Choroid plexus epithelial cell (primary cell): ENCODE results near the gene CDH16.
A peak's percentile ranks its signal among the peaks of the same experiment; 100 is the strongest.

ENCODE experiments used
- DNase-seq: peaks from one replicate; pipeline ENCODE4 v3.0.0-alpha.2; 2010; ENCODE audit warnings: low read depth
- H3K4me3 ChIP-seq: 2 replicates; pipeline ENCODE4 v1.5.1; 2011; ENCODE audit warnings: low read depth, mild to moderate bottlenecking, control low read depth, low read length, moderate library complexity
- TF ChIP-seq, protein P1 (sequence below): conservative IDR thresholded peaks from 2 replicates; pipeline ENCODE4 v1.5.1; 2011; ENCODE audit warnings: low read depth, mild to moderate bottlenecking, control low read depth, inconsistent platforms, low read length, moderate library complexity

The CDH16 gene

DNA sequence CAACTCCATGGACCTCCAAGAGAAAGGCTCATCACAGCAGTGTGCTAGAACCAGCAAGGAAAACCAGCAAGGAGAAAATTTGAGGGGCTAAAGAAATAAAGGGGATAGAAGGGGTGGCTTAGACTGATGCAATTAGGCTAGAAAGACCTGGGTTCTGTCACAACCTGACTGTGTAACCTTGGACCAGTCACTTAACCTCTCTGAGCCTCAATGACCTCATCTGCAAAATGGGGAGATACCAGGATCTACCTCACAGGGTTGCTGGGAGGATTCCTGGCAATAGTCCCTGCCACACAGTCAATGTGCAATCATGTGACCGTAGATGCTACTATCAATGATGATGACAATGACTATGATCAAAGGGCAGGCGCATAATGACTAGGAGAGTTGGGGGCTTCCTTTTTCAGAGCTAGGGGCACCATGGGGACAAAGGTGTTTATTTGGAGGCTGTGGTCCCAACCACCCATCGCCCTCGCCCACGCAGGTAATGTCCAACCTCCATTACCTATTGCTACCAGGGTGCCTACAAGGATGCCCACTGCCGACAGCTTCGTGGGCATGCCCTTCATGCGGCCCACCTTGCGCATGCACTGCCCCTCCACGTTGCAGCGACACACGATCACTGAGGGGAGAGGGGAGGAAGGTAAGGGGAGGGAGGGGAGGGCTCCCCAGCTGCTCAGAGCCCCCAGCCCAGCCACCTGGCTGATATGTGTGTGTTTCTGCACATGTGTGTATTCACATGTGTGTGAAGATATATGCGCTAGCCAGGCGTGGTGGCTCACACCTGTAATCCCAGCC is 9.7 kb downstream of the CDH16 start:
- H3K4me3 ChIP-seq = no peak overlapping the region
- TF ChIP-seq, protein P1, sequence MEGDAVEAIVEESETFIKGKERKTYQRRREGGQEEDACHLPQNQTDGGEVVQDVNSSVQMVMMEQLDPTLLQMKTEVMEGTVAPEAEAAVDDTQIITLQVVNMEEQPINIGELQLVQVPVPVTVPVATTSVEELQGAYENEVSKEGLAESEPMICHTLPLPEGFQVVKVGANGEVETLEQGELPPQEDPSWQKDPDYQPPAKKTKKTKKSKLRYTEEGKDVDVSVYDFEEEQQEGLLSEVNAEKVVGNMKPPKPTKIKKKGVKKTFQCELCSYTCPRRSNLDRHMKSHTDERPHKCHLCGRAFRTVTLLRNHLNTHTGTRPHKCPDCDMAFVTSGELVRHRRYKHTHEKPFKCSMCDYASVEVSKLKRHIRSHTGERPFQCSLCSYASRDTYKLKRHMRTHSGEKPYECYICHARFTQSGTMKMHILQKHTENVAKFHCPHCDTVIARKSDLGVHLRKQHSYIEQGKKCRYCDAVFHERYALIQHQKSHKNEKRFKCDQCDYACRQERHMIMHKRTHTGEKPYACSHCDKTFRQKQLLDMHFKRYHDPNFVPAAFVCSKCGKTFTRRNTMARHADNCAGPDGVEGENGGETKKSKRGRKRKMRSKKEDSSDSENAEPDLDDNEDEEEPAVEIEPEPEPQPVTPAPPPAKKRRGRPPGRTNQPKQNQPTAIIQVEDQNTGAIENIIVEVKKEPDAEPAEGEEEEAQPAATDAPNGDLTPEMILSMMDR = no peak
- DNase-seq = no peak

DNA sequence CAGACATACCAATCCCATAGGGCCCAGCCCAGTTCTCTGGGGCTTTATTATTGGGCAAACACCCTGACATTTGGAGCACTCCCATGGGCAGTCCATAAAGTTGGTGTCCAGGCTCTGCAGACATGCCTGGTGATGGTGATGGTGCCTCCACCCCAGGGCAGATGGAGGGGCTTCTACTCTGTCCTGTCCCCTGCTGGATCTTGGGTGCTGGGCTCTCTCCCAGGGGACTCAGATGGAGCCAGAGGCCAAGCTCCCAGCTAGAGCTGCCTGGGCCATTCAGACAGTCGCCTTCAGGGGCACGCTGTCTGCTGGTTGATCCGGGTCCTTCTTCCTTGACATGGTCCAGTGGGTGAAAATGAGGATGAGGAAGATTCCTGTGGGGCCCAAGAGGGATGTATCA is 10.6 kb downstream of the CDH16 start:
- TF ChIP-seq, protein P1 = no peak
- DNase-seq = no peak
- no peak overlapping the region for H3K4me3 ChIP-seq

DNA sequence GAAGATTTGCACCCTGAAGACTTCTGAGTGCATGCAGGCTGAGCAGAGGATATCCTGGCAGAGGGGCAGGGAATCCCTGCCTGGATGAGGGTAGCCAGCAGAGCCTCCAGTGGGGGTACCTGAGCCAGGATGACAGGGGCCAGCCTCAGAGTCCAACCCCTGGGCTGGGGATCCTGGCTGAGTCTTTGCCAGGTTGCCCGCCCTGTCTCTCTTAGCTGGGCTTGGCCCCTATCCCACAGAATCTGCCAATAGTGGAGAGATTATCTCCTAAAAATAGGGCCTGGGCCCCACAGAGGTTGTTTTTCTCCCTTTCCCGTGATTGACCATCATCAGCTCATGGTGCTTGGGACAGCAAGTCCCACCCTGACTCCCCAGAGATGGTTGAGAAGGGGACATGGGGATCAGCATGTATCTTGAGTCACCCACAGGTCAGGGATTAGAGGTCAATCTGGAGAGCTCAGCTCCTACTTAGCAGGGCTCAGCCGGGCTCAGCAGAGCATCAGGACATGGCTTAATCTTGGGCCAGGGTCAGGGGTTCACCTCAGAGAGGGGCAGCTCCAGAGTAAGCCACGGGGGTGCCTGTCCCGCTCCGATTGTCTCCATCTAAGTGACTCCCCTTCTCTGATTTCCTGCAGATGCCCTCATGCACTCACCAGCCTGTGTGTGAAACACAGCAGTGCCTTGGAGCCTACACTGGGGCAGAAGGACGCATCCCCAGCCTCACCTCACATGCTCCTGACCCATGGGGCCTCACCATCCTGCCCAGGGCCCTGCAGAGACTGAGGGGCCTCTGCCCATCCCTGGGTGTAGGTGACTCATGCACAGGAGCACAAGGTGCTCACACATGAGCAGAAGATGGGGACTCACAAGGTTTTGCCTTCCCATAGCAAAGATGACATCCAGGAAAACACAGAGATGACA is 11.5 kb downstream of the CDH16 start:
- H3K4me3 ChIP-seq = no peak overlapping the region
- no peak for DNase-seq
- TF ChIP-seq, protein P1 = no peak

DNA sequence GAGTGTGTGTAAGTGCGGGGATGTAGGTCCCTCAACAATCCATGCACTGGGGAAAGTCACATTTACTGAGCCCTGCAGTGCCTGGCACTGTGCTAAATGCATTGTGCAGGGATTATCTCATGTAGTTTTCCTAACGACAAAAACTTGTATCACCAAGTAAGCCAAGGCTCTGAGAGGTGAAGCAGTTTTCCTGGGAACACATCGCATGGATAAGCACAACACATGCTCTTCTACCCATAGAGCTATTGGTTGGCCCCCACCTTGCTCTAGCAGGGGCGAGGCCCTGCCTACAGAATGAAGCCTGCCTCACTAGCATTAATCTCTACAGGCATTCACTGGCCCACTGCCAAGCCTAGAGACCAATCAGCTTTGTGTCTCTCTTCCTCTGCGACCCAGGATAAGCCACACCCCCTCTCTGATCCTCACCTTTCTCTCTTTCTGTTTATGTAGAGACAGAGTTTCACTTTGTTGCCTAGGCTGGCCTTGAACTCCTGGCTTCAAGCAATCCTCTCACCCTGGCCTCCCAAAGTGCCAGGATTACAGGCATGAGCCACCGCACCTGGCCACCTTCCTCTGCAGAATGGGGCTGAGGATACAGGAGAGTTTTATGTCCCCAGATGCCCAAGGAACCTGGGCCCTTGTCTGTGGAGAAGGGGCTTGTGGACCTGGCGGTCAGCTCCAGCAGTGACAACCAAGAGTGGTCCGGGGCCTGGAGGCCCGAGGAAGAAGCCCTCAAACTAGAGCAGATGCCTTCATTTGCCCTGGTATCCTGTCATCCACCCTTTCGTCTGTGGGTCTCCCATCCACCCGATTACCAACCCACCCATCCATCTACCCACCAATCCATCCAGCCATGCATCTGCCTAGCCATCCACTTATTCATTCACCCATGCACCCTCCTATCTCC is 12.8 kb downstream of the CDH16 start:
- no peak overlapping the region for H3K4me3 ChIP-seq
- DNase-seq = peak; percentile 36
- TF ChIP-seq, protein P1 = no peak

DNA sequence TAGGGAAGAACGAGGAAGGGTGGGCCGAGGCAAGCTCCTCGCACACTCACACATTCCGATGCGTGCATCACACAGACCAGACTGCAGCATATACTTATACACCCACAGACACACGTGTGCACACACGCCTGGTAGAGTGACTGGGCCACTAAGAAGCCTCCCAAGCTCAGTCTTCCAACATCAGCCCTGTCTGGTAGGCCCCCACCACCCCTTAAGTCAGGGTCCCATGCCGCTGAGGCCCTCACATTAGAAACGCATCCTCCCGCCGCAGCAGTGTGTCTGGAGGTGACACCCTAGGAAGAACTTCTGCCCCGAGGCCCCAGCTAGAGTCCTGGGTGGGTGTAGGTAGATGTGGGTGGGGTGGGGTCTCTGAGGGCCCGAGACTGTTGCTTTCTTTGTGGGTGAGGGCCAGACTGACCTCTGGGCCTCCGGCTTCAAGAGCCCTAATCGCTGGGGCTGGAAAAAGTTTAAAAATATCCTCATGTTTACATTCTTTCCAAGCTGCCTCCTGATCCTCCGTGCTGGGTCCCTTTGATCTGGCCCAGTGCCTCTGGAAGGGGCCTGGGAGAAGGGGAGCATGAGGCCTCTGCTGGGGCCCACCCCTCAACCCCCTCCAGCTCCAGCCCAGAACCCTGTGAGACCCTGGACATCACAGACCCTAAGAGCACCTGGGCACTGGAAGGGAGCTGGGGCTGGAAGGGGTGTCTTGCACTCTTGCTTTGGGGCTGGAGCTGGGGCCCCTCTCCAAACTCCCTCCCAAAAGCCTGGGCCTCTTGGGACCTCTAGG is 13.6 kb downstream of the CDH16 start:
- no peak for DNase-seq
- TF ChIP-seq, protein P1 = no peak
- no peak overlapping the region for H3K4me3 ChIP-seq

DNA sequence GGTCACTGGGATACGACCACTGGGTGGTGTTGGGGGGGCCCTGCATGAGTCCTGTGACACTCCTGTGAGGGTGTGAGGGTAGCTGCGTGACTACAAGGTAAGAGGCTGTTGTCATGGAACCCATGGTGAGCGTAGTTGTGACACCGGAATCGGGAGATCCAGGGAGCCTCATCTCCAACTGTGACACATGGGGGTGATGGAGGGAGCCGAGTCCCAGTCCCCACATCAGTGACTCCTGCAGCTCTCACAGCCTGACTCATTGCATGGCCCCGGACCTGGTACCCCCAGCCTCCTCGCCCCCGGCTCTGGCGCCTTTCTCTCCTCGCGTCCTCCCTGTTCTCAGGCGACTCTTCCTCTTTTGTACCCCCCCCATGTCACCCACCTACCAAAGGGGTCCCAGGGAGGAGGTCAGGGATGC is 14.2 kb downstream of the CDH16 start:
- TF ChIP-seq, protein P1 = no peak
- H3K4me3 ChIP-seq = no peak overlapping the region
- DNase-seq = no peak
